ENCODE measurements around the gene RCC1. TPM values are rescaled to one million over a fixed set of nuclear protein-coding genes. Genes with fewer than 3 reads are reported as not detected.

The RCC1 gene
- total and polyA plus RNA-seq, 2 donors (not counting 1 experiment from before 2014, with no cell fraction given) = 16.4 to 63.6 TPM

GRCh38 chr1:28565040-28565439 is 59.2 kb downstream of the RCC1 start:
- no peak for DNase-seq (ENCODE audit: low read depth in 2 of 2)
- no peak for TF ChIP-seq EZH2 (IDR thresholded peaks at IDR 0.05; ENCODE audit: low read length, missing control alignments)
- TF ChIP-seq, protein P1, sequence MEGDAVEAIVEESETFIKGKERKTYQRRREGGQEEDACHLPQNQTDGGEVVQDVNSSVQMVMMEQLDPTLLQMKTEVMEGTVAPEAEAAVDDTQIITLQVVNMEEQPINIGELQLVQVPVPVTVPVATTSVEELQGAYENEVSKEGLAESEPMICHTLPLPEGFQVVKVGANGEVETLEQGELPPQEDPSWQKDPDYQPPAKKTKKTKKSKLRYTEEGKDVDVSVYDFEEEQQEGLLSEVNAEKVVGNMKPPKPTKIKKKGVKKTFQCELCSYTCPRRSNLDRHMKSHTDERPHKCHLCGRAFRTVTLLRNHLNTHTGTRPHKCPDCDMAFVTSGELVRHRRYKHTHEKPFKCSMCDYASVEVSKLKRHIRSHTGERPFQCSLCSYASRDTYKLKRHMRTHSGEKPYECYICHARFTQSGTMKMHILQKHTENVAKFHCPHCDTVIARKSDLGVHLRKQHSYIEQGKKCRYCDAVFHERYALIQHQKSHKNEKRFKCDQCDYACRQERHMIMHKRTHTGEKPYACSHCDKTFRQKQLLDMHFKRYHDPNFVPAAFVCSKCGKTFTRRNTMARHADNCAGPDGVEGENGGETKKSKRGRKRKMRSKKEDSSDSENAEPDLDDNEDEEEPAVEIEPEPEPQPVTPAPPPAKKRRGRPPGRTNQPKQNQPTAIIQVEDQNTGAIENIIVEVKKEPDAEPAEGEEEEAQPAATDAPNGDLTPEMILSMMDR (conservative IDR thresholded peaks at IDR 0.05 in 1 of 2, IDR thresholded peaks at IDR 0.05 in 1 of 2; ENCODE audit: low read depth in 1 of 2, low read length in 2 of 2) = no peak
- Histone ChIP-seq H4K20me1 (ENCODE audit: control insufficient read depth, extremely low read depth, insufficient read depth, low read length) (no peaks in the 10 kb centered on the region), H3K27me3 (ENCODE audit: control insufficient read depth, insufficient read depth, low read length) (no peaks in the 10 kb centered on the region), H3K9me3 (ENCODE audit: control insufficient read depth, insufficient read depth, low read depth, low read length) (no peaks in the 10 kb centered on the region), H3K79me2 (ENCODE audit: control insufficient read depth, insufficient read depth, low read length) (no peaks in the 10 kb centered on the region), H3K4me1 (ENCODE audit: control insufficient read depth, extremely low read depth, insufficient read depth, low read length) (no peaks in the 10 kb centered on the region), H3K4me2 (ENCODE audit: extremely low read depth, insufficient read depth, low read length) (no peak overlapping the region), H2AFZ (ENCODE audit: low read length) (no peak overlapping the region), H3K27ac (ENCODE audit: insufficient read depth, low read length) (no peak overlapping the region), H3K9ac (ENCODE audit: insufficient read depth, low read length) (no peak overlapping the region), H3K36me3 (ENCODE audit: control insufficient read depth, insufficient read depth, low read length) (peaks cover 20% of the 10 kb centered on the region), H3K4me3 (replicated peaks in 1 of 4; ENCODE audit: control extremely low read depth in 1 of 4, insufficient read depth in 1 of 4, low read depth in 3 of 4, low read length in 4 of 4) (no peak overlapping the region)

- H3K36me3 ChIP-seq (ENCODE audit: control insufficient read depth, insufficient read depth, low read length) = peaks cover 16% of the 10 kb centered on the region
- no peaks in the 10 kb centered on the region for H4K20me1 ChIP-seq (ENCODE audit: control insufficient read depth, extremely low read depth, insufficient read depth, low read length)
- no peak overlapping the region for H3K4me2 ChIP-seq (ENCODE audit: extremely low read depth, insufficient read depth, low read length)
- H3K27ac ChIP-seq (ENCODE audit: insufficient read depth, low read length) = no peak overlapping the region
- no peaks in the 10 kb centered on the region for H3K79me2 ChIP-seq (ENCODE audit: control insufficient read depth, insufficient read depth, low read length)
- DNase-seq (ENCODE audit: low read depth in 2 of 2) = no peak
- H2AFZ ChIP-seq (ENCODE audit: low read length) = no peak overlapping the region
- H3K9ac ChIP-seq (ENCODE audit: insufficient read depth, low read length) = no peak overlapping the region
- no peaks in the 10 kb centered on the region for H3K9me3 ChIP-seq (ENCODE audit: control insufficient read depth, insufficient read depth, low read depth, low read length)
- TF ChIP-seq, protein P1 (conservative IDR thresholded peaks at IDR 0.05 in 1 of 2, IDR thresholded peaks at IDR 0.05 in 1 of 2; ENCODE audit: low read depth in 1 of 2, low read length in 2 of 2) = no peak
- TF ChIP-seq EZH2 (IDR thresholded peaks at IDR 0.05; ENCODE audit: low read length, missing control alignments) = no peak
- no peaks in the 10 kb centered on the region for H3K27me3 ChIP-seq (ENCODE audit: control insufficient read depth, insufficient read depth, low read length)
- H3K4me1 ChIP-seq (ENCODE audit: control insufficient read depth, extremely low read depth, insufficient read depth, low read length) = no peaks in the 10 kb centered on the region
- H3K4me3 ChIP-seq (replicated peaks in 1 of 4; ENCODE audit: control extremely low read depth in 1 of 4, insufficient read depth in 1 of 4, low read depth in 3 of 4, low read length in 4 of 4) = no peak overlapping the region
Measured at GRCh38 chr1:28565726-28566125, 59.9 kb downstream of the RCC1 start.

DNA sequence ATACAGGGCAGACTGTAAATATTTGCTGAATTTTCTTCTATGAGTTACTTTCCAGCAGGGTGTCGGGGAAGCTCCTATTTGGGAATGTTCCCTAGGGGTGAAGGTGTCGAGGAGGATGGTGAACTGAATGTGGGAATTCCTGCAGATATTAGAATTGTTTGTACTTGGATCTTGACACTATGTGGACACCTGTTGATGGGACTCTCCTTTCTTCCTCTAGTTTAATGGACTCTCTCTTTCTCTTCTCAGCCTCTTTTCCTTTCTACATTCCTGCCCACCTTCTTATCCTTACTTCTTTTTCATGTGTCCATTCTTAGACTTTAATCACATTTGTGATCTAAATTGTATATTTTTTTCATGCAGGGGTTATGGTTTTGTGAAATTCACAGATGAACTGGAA is 61.1 kb downstream of the RCC1 start:
- no peak for TF ChIP-seq EZH2 (IDR thresholded peaks at IDR 0.05; ENCODE audit: low read length, missing control alignments)
- TF ChIP-seq, protein P1 (conservative IDR thresholded peaks at IDR 0.05 in 1 of 2, IDR thresholded peaks at IDR 0.05 in 1 of 2; ENCODE audit: low read depth in 1 of 2, low read length in 2 of 2) = no peak
- no peak overlapping the region for H3K4me3 ChIP-seq (replicated peaks in 1 of 4; ENCODE audit: control extremely low read depth in 1 of 4, insufficient read depth in 1 of 4, low read depth in 3 of 4, low read length in 4 of 4)
- H3K36me3 ChIP-seq (ENCODE audit: control insufficient read depth, insufficient read depth, low read length) = peaks cover 16% of the 10 kb centered on the region
- H2AFZ ChIP-seq (ENCODE audit: low read length) = no peak overlapping the region
- no peaks in the 10 kb centered on the region for H4K20me1 ChIP-seq (ENCODE audit: control insufficient read depth, extremely low read depth, insufficient read depth, low read length)
- H3K27ac ChIP-seq (ENCODE audit: insufficient read depth, low read length) = no peak overlapping the region
- H3K4me1 ChIP-seq (ENCODE audit: control insufficient read depth, extremely low read depth, insufficient read depth, low read length) = no peaks in the 10 kb centered on the region
- H3K27me3 ChIP-seq (ENCODE audit: control insufficient read depth, insufficient read depth, low read length) = no peaks in the 10 kb centered on the region
- DNase-seq (ENCODE audit: low read depth in 2 of 2) = no peak
- H3K9me3 ChIP-seq (ENCODE audit: control insufficient read depth, insufficient read depth, low read depth, low read length) = no peaks in the 10 kb centered on the region
- H3K79me2 ChIP-seq (ENCODE audit: control insufficient read depth, insufficient read depth, low read length) = no peaks in the 10 kb centered on the region
- H3K9ac ChIP-seq (ENCODE audit: insufficient read depth, low read length) = no peak overlapping the region
- H3K4me2 ChIP-seq (ENCODE audit: extremely low read depth, insufficient read depth, low read length) = no peak overlapping the region

All from fibroblast of lung (primary cell).